ENCODE data around the gene FASLG.

Gene FASLG

DNA sequence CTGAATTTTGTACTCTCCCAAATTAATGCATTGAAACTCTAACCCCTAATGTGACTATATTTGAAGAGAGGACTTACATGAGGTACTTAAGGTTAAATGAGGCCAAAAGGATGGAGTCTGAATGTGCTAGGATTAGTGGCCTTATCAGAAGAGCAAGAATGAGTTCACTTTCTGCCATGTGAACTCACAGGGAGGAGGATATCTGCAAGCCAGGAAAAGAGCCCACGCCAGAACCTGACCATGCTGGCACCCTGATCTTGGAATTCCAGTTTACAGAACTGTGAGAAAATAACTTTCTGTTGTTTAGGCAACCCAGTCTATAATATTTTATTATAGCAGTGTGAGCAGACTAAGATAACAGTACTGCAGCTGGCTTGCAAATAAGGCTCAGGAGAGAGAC, 12.2 kb upstream of the FASLG start:
- DNase-seq (ENCODE audit: low spot score), result no peak

DNA sequence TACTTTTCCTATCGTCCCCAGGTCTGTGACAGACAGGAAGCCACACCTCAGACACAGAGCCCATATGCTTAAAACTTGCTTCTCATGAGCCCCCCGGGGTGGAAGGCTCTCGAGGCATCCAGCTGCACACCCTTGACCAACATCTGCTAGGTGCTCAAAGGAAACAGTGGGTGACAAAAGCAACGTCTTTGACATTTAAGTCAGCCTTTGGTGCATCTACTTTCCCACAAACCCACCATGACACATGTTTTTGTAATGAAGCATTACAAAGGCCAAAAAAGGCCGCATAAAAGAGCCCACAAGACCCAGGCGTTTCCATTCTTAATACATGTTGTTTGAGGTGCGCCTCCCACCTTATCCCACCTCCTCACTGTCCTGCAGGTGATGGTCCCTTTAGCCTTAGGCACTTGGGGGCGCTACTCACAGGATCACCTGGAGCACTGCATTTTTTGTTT, 11.8 kb upstream of the FASLG start:
- DNase-seq (ENCODE audit: low spot score), result no peak

DNA sequence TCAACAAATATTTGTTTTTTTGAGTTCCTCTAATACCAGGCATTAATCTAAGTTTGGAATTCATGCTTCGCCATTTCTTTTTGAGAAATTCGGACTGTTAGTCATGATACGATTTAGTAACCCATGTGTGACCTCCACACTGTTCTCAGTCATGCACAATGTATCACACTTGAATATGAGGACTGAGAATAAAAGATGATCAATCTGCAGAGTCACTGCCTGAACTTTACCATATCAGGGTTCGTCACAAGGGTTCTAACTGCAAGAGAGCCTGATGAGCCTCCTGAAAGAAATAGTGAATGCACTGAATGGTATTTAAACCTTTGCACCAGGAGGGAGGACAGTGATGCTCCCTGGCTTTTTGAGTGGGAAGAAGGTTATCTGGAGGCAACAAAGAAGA, 10.9 kb upstream of the FASLG start:
- no peak for DNase-seq (ENCODE audit: low spot score)

DNA sequence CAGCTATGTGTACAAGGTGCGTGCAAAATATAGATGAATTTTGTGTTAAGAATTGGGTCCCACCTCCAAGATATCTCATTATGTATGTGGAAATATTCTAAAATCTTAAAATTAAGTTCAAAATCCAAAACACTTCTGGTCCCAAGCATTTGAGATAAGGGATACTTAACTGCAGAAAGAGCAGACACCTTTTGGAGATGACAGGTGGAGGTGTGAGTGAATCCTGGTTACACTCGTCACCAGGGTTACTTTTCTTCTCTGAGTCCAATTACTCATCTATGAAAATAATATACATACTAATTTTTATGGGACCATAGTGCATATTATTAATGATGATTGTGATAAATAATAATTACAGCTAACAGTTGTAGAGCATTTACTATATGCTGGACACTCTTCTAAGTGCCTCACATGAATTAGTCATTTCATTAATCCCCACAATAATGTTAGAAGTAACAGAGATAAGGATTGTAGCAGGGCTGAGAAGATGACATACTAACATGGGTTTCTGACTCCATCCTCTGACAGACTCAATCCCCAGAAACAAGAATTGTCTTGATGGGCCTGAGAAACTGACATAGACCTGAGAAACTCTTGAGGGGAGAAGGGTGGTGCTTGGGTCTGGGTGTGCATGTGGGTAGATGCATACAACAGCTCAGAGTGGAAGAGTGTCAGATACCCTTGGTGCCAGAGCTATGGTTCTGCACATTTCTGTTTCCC, 8.3 kb upstream of the FASLG start:
- DNase-seq (ENCODE audit: low spot score), result no peak

DNA sequence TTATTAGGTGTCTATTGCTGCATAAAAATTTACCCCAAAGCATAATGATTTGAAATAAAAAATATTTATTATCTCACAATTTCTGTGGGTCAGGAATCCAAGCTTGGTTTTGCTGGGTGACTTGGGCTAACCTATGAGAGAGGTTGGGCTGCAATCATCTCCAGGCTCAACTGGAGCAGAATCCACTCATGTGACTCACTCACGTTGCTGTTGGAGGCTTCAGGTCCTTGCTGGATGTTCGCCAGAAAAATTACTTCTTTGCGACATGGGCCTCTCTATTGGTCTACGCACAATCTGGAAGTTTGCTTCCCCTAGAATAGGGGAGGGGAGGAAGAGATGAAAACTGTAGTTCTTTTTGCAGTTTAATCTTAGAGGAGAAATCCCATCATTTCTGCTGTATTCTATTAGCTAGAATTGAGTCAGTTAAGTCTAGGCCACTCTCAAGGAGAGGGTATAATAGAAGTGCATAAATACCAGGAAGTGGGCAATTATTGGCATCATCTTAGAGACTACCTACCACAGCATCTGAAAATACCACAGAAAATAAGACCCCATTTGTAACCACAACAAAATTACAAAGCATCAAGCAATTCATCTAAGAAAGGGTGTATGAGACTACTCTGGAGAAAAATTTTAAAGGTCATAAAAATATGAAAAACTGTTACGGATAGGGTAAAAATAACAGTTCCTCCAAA, 5.7 kb upstream of the FASLG start:
- no peak for DNase-seq (ENCODE audit: low spot score)

DNA sequence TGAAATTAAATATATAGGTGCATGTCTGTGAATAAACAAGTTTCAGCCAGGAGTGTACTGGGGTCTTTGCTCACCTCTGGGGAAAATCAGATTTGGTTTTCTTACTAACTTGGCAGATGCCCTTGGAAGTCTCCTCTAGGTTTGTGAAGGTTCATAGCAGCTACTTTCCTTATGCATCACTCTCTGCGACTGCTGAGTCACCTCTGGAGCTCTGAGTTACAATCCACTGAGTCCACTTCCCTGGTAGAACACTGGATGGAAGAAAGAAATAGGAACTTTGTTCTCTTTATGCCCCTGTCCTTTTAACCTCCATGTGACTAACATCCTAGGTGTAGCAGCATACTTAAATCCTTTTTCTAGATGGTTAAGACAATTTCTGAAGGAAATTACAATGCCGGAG, 4.4 kb upstream of the FASLG start:
- no peak for DNase-seq (ENCODE audit: low spot score)

DNA sequence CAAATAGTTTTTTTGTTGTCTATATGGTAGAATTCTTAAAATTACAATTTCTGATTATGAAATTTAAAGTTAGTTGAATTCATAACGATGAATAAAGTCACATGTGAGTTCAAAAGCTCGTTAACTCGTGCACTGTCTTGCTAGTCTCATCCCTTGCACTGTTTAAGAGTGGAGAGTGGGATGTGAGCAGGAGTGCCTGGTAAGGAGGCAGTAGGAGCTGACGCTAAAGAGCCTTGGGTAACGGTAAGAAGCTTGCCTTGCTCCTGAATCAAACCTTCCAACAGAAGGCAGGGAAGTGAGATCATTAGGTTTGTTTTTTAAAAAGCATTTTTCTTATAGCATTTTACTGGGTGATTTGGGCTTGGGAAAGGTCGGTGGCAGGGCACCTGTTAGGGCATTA, 2.3 kb upstream of the FASLG start:
- no peak for DNase-seq (ENCODE audit: low spot score)

DNA sequence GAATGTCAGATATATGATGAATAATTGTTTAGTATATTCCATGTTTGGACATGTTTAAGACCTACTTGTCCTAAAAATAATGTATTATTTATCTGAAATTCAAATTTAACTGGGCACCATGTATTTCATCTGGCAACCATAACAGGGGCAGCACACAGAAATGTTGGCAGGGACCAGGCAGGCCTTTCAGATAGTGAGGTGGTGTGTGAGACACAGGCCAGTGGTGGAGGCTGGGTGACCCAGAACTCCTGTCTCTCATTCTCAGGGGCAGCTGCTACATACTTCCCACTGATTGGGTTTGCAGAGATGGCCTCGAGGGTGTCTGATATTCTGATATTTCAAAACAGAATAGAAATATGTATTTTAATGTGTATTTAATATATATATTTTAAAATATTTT, 1.3 kb upstream of the FASLG start:
- DNase-seq (ENCODE audit: low spot score), result no peak

DNA sequence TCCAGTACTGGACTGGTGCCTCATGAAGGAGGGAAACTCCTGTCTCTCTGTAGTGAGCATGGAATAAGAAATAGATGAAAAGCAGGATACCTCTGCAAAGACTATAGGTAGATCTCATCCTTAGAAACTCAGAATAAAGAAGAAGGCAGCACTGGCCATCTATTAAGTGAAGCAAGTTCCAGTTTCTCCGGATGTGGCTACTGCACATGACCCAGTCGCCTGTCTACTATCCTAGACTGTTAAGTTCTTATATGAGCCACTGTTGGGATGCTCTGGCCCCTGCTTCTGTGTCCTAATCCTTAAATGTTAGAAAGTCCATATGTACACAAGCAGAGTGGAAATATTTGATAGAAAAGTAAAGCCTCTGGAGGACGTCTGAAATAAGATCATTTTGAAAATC, 2.2 kb downstream of the FASLG start:
- no peak for DNase-seq (ENCODE audit: low spot score)

DNA sequence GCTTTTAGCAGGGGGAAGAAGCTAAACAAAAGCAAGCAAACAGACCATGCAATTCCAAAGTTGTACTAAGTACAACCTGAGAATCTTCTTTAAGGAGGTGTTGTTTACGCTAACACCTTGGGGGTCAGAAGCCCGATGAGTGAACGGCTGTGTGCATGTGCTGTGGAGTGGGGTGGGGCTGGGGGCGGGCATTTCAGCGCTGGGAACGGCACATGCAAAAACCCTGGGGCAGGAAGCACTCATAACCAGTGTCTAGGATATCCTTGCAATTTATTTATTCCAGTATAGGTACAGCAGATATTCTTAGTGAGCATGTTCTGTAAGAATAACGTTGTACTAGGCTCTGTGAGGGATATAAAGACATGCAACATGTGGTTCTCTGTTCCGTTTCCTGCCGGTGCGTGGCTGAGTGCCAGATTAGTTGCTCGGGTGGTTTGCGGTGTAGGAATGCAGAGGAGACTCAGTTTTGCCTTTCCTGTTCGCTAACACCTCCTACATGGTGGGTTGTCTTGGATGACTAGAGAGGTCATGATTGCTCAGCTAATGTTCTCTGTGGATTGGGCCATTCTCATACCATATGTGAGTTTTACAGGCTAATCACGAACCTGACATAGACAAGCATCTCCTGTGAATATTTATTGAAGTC, 3.7 kb downstream of the FASLG start:
- no peak for DNase-seq (ENCODE audit: low spot score)

DNA sequence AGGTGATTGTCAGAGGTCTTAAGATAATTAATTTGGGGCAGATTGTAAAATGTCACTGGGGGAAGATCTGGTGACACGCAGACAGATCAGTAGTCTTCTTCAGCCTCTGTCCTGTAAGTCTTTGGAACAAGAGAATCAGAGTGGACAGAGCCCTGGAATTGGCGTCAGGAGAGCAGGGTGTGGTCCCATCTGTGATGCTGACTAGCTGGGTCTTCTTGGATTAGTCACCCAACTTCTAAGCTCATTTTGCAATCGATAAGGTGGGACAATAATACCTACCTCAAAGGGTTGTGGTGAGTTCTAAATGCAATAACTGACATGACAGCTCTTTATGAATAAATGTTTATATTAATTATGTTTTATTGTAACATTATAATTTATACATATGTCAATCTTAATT, 4.8 kb downstream of the FASLG start:
- no peak for DNase-seq (ENCODE audit: low spot score)

DNA sequence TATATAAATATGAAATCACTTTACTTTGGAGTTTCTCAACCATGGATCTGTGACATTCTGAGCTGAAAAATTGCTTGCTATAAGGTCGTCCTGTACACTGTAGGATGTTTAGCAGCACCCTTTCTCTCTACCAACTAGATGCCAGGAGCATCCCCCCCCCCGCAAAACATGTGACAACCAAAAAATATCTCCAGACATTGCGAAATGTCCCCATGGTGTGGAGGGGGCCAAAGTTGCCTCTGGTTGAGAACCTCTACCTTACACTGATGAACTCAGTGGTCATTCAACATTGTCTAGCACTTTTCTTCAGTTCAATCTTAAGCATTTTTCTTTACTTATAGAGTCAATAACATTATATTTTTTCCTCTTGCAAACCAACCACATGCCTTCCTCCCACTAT, 9.2 kb downstream of the FASLG start:
- DNase-seq (ENCODE audit: low spot score), result no peak

DNA sequence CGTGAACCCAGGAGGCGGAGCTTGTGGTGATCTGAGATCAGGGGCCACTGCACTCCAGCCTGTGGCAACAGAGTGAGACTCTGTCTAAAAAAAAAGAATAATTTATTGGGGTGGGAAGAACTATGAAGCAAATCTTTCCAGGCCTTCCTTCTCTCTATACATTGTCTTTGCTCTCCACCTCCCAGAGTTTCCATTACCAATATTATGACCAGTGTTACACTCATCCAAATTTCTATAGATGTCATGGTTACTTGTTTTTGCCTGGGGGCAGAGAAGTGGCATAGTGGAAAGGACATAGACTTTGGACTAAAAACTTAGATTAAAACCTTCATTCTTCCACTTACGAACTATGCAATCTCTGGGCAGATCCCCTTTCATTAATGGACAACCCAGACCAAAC, 10.1 kb downstream of the FASLG start:
- no peak for DNase-seq (ENCODE audit: low spot score)

DNA sequence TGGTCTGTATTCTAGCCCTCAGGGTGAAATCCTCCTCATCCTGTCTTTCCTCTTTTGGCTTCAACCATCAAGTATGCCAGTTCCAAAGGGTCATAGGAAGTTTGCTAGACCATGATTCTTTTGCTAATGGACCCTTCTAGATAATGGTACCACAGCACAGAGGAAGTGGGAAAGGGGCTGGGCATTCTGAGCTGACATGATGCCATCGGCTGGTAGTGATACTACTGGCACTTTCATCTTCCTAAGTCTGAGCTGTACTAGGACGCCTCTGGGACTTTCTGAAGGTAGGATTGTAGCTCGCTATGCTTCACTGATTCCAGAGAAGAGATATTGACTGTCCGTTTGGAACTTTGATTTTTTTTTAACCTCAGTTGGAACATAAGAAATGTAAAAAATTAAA, 11.4 kb downstream of the FASLG start:
- DNase-seq (ENCODE audit: low spot score), result no peak

DNA sequence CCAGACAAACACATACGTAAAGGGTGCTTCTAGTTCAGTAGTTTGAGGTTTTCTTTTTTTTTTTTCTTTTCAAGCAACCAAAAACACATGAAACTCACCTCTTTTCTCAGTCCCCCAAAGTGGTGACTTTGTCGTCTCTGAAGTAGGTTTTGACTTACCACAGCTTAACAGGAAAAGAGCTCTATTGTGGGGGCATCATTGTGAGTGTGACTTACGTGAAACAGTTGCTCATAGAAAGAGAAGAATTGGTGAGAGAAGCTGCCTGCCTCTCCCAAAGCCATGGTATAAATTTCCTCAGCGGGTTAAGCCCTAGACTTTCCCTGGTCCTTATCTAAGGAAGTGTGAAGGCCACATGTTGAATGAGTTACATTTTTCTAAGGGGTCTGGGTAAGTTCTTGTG, 11.9 kb downstream of the FASLG start:
- DNase-seq (ENCODE audit: low spot score), result no peak

DNA sequence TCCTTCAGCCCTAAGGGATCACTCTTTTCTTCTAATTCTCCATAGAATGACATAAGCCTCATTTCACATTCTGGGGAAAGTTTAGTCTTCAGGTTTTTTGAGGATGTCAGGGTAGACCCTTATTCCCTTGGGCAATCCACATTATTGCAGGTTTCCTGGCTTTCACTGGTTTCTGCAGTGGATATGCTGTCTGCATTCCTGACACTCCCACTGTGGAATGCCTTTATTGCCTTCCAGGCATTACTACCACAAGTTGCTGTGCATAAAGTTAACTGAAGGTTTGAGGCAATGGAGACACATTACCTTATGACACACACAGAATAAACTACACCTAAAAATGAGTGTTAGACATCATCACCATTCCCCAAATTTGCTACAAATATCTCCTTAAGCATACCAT, 12.7 kb downstream of the FASLG start:
- DNase-seq (ENCODE audit: low spot score), result no peak

DNA sequence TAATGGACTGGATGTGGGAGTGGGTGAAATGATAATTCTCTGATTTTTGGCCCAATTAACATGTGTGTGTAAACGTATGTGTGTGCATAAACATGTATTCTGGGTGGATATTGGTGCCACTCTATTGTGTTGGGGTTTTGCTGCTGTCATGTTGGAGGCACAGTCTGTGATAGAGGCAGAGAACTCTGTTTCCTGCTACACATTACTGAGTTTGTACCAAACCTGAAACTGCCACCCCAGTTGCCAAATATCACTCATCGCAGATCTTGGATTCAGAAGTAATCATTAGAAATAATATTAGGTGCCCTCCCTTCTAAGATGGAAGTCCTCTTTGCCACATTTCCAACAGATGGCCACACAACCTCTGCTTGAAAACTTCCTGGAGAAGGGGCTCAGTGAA, 13.8 kb downstream of the FASLG start:
- no peak for DNase-seq (ENCODE audit: low spot score)

DNA sequence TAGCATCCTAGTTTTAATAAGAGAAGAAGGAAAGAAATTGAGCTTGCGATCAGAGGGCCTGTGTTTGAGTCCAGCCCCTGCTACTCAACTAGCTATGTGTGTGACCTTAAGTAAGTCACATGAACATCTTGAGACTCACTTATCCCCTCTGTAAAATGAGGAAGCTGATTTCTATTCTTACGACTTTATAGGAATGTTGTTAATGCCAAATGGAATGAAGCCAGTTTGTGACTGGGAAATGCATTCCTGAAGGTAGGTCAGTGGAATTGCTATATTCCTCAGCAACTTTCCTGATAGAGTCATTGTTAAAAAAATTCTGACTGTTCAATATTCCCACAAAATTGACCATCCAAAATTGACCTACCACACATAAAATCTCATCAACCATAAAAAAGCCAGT, 14.9 kb downstream of the FASLG start:
- no peak for DNase-seq (ENCODE audit: low spot score)

DNA sequence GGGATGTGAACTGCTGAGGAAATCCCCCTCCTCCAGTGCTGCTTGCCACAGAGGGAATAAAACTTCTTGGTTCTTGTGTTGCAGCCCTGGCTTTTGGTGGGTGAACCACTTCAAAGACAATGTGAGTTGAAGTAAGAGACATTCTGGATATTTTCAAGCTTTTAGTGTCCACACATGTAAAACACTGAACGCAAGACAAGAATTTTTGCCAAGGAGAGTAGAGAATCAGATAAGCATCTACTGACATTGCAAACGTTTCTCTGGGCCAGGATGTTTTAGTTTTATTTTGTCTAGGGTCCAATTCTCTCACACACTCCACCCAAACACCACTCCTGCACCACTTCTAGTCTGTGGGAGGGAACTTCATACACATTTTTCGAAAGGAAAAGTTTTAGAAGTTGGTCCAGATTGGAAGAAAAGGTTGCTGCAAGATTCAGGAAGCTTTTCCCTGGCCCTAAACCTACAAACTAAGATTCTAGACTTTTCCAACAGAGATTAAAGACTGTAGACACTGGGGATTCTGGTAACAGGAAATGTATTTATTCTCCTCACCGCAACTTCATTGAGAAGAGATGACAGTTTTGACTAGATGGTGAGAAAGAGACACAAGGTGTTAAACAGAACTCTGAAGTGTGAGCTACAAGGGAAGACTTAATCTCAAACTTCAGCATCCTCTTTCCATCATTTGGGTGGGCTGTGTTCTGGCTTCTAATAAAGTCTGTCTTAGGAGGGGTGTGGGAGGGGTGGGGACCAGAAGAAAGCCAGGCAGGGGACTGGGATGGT, 16.1 kb downstream of the FASLG start:
- DNase-seq (ENCODE audit: low spot score), result no peak

DNA sequence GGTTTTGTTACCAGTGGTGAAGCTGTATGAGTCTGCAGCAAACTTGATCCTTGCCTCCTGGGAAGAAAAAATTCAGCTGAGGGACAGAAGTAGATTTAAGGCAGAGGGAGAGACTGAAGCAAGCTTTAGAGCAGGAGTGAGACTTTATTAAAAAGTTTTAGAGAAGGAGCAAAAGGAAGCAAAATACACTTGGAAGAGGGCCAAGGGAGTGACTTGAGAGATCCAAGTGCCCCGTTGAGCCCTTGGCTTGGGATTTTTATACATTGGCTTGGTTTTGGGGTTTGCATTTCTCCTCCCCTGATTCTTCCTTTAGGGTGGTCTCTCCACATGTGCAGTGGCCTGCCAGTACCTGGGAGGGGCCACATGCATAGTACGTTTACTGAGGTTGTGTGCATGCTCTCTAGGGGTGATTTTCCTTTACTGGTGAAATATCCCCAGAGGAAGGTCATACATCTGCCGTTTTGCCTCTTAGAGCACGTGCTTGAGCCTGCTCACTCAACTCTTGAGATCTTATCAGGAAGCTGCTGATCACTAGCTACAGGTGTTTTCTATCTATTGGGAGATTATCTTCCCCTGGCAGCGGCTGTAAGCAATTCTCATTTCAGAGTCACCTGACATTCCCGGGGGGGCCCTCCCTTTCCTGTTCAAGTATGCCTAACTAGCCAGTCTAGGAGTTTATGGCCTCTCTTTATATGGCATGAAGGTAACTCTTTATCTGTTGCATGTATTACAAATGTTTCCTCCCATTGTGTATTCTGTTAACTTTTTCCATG, 20.3 kb downstream of the FASLG start:
- no peak for DNase-seq (ENCODE audit: low spot score)

DNA sequence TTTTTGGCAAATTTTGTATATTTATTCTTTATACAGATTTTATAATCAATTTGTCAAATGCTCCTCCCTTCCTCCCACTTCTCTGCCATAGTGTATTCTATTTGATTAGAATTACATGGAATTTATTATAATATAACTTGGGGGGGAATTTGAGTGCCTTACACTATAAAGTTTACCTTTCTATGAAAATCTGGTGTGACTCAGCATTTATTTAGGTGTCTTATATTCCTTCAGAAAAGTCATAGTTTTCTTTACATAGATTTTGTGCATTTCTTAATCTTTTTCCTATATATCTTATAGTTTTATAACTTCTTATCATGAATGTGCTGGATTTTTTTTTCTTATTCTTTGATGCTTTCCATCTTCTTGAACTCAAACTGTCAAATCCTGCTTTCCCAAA, 21.3 kb downstream of the FASLG start:
- no peak for DNase-seq (ENCODE audit: low spot score)

DNA sequence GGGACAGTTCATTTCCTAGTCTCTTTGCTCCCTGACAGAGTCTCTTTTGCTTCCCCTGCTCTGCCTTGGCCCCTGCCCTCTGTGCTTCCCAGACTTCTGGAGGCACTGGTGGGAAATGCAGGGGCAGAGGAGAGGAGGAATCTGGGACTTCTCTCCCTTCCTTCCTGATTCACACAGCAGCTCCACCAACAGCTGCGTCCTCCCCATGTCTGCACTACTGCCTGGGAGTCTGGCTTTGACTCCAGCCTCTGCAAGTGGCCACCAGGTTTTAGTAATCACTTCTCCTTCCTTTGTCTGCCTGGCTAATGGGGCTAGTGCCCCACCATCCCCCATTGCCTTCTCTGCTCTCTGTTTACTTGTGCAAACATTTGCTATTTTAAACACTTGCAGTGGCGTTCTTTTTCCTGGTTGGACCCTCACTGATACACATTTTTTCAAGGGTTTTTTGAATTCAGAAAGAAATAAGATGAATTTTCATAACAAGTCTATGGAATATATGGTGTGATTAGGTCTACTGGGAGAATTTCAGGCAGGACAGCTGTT, 21.9 kb downstream of the FASLG start:
- no peak for DNase-seq (ENCODE audit: low spot score)

Data from HuH-7 (cell line).